Activated CD8-positive, alpha-beta memory T cell treated with anti-CD3 and anti-CD28 coated beads for 48 hours (primary cell): Measurements from ENCODE around the gene SLC66A2.

ENCODE experiments used
- DNase-seq, 3 experiments: peaks; one replicate each; pipeline ENCODE4 v3.0.0-alpha.2; 2020; ENCODE audit warnings: low read depth in 2 of 3, low spot score in 2 of 3

SLC66A2 gene

GRCh38 chr18:79904357-79905147, 46.9 kb downstream of the SLC66A2 start:
- DNase-seq = no peak

- no peak for DNase-seq
Observed at GRCh38 chr18:79903787-79904356, 47.6 kb downstream of the SLC66A2 start.

DNA sequence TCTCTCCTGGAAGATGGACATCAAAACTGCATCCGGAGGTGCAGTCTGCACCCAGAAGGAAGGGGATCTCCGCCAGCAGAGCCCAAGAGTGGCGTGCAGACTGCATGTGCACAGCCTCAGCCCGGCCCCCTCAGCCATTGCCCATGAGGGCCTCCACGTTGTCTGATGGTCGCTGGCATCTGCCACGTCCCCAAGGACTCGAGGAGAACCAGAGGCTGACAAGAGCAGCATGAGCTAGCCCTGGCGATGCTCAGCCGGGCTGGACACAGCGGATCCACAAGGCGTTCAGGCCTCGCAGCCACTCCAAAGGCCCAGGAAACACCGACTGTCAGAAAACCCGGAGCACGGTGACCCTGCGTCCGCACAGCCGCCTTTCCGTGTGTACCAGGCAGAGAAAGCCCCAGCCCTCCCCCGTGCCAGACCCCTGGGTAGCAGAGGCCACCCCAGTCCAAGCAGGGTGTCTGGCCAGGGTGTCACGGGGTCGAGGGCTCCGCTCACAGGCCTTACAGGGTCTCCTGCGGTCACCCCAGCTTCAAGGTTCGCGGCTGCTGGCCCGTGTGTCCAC, 48.3 kb downstream of the SLC66A2 start:
- DNase-seq = no peak

- DNase-seq = no peak
Observed at GRCh38 chr18:79902640-79903039, 48.8 kb downstream of the SLC66A2 start.

DNA sequence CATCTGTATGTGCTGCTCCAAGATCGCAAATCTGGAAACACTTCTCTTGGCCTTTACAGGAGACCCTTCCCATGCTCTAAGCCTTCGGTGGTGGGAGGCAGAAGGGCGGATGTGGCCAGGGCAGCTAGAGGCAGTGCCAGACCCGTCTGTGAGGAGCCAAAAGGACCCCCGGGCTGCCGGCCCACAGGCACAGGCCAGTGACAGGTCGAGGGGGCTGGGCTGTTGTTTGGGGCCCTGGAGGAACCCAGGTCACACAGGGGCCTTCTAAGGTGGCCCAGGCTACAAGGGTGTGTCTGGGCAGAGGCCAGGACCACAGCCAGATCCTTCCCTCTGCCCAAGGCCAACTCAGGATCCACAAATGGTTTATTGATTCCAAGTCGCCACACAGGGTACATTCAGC, 49.4 kb downstream of the SLC66A2 start:
- no peak for DNase-seq

DNA sequence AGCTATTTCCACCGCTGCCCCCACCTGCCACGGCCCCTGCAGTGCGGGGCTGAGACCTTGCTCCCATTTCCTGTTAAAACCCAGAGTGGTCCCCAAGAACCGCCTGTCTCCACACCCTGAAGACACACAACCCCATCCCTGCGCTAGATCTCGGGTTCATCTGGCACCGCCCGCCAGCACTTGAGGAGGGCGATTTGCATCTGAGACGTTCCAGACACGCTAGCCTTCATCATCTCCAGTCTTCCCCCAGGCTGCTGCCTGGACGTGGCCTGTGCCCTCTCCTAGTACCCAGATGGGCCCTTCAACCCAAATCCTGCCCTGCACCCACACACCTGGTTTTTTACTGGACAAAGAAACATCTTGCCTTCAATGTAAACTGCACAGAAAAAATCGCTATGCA, 49.8 kb downstream of the SLC66A2 start:
- no peak for DNase-seq

DNA sequence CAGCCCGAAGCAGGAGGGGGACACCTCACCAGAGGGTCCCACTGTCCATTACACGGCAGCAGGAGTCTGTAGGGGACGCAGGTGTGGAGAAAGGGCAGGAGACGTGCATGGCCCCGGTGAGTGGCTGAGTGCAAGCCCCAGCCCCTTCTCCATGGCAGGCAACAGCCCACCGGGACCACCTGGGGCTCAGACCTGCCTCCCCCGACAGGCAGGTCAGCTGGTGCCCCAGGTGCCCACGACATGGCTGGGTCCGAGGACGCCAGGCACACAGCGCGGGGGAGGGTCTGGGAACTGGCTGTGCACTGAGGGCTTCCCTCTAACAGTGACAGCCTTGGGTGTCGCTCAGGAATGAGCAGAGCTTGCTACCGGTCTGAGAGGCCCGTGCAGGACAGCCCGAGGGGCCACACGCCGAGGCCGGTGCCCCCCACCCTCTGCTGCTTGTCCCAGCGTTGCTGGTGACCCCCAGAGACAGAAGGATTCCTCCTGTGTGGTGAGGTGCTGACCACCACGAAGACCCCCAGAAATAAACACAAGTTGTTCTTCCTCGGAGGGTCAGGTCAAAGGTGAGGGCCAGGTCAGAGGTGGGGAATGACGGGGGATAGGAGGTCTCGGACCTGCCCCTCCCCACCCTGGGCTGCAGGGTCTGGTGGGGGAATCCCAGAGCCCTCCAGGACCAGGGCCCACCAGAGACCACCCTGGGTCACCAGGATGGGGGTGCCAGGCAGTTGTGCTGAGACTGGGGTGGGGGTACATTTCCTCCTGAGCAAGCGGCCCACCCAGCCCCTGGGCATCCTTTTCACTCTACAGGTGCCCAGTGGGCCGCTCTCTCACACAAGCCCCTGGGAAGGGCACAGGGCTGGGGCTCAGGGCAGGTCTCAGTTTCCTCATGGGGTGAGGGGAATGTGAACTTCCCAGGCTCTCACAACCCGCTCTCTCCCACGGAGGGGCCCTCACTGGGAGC, 50.6 kb downstream of the SLC66A2 start:
- no peak for DNase-seq

GRCh38 chr18:79899609-79900445, 51.6 kb downstream of the SLC66A2 start:
- no peak for DNase-seq

DNA sequence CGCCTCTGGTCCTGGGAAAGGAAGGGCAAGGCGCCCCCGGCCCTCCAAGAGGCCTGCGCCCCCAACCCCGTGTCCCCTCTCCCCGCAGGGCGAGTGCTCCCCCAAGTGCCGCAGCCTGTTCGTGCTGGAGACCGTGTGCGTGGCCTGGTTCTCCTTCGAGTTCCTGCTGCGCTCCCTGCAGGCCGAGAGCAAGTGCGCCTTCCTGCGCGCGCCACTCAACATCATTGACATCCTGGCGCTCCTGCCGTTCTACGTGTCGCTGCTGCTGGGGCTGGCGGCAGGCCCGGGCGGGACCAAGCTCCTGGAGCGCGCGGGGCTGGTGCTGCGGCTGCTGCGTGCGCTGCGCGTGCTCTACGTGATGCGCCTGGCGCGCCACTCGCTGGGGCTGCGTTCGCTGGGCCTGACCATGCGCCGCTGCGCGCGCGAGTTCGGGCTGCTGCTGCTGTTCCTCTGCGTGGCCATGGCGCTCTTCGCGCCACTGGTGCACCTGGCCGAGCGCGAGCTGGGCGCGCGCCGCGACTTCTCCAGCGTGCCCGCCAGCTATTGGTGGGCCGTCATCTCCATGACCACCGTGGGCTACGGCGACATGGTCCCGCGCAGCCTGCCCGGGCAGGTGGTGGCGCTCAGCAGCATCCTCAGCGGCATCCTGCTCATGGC, 52.4 kb downstream of the SLC66A2 start:
- DNase-seq = no peak

DNA sequence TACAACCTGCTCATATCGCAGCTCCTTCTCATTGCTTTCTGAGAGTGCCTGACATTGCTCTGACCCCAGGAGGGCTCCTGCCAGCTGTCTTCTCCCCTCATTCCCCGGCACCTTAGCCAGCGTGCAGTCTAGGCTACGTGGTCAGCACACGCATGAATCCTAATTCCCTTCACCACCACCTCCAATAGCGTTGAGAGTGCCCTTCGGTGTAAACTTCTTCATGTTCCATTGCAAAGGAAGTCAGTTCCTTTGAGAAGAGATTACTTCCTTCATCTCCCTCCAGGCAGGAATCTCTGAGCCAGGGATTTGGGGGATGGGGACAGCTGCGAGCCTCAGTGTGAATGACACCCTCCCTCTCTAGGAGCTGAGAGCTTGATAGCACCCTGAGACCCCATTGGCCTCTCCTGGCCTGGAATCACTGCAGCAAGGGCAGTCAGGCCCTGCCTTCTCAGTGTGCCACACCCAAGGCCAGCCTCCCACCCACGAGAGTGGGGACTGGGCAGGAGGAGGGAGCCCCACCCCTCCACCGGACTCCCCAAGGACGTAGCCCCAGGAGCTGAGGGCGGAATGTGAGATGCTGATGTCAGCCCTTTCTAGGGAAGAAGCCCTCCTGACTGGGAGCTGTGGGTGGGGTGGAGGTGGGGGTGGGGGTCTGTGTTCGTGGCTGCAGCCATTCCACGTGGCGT, 53.4 kb downstream of the SLC66A2 start:
- no peak for DNase-seq

- DNase-seq = no peak
Observed at GRCh38 chr18:79896738-79897137, 54.7 kb downstream of the SLC66A2 start.

GRCh38 chr18:79890674-79891073, 60.8 kb downstream of the SLC66A2 start:
- DNase-seq = no peak

GRCh38 chr18:79889569-79889968, 61.9 kb downstream of the SLC66A2 start:
- no peak for DNase-seq

DNA sequence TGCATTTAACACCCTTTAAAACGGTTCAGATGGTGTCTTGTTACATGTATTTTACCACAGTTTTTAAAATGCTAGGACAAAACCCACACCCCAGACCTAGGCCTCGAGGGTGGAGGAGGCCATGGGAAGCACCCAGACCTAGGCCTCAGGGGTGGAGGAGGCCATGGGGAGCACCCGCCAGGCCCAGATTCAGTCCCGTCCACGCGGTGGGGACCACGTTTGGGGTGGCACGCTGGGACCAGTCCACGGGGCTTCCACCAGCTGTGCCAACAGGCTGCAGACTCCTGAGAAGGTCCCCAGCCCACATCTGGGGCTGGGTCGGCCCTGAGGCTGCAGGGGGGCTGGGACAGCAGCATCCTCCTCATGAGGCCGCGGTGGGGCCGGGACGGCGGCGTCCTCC, 63.4 kb downstream of the SLC66A2 start:
- DNase-seq = no peak

DNA sequence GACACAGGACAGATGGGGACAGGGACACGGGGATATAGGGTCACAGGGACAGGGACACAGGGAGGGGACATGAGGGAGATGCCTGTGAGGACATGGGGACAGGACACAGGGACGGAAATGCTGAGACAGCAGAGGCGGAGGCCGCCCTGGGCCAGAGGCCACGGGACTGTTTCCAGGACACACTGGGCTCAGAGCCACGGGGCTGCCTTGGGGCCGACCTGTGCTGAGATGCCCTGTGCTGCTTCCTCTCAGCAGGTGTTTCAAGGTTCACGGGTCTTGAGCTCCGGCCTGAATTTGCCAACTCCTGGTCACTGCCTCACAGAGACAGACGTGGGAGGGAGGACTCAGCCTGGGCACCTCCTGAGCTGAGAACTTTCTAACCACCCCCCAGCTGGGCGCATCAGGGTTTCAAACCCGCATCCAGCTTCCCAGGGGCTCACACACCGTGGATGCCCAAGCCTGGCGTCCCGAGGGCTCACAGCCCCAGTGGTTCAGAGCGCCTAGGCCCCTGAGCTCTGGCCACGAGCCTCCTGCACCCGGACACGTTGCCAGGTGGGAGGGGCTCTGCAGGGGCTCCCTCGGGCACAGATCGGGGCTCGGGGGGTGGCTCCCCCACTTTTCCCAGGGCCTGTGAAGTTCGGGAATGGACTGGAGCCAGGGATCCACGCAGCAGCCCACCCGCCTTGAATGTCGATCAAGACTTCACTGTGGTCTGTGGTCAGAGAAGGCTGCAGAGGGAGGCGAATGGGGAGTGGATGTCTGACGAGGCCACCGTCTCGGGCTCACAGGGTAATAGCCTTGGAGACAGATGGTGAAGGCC, 64.1 kb downstream of the SLC66A2 start:
- DNase-seq = no peak

GRCh38 chr18:79884963-79885728, 66.3 kb downstream of the SLC66A2 start:
- DNase-seq = no peak

DNA sequence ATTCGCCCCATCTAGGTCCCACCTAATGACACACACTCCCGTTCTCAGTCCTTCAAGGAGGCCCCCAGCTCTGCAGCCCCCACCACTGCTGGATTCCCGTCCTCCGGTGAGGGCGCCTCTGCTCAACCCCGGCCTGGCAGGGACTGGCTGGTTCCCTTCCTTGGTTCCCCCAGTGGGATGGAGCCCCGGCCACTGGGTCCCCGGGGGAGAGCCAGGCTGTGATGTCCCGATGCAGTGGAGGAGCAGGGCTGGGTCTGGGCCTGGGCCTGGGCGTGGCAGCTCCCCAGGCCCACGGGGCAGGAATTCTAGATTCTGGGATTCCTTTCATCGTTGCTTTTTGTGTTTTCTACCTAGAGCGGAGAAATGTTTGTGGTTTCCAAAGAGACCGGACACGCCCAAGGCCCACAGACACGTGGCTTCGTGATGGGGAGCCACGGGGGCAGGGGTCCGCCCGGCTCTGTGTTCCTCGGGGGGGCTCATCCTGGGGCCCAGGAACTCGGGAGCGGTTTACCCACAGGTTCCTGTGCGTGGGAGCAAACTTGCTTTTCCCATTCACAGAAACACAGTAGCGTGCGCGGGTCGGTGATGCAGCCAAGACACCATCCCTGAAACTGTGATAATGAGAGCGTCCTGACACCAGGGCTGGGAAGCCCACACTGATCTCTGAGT, 67.0 kb downstream of the SLC66A2 start:
- DNase-seq = no peak
